Gastrocnemius medialis (tissue), 4 donors: ENCODE results near the gene DISC1. TPM values are rescaled to one million over a fixed set of nuclear protein-coding genes. Genes with fewer than 3 reads are reported as not detected.

ENCODE experiments used
- ATAC-seq, 2 donors: fragments of 150-250 bp; one replicate each; pipeline ENCODE4 v1.9.1; 2016
- DNase-seq, 2 donors: peaks; one replicate each; pipeline ENCODE4 v3.0.0-alpha.2; 2019
- H3K27ac ChIP-seq, 4 donors: fragments of 200-600 bp; sonication (generic); 1 replicate in 1 of 4; 2 replicates in 3 of 4; pipeline ENCODE4 v1.5.1; 2016 to 2018; ENCODE audit warnings: mild to moderate bottlenecking in 2 of 4, moderate library complexity in 1 of 4
- H3K27me3 ChIP-seq, 3 donors: fragments of 200-600 bp; sonication (generic) in 2 of 3; 1 replicate in 1 of 3; 2 replicates in 2 of 3; pipeline versions ENCODE4 v1.5.1 to v1.6.0; 2016 to 2019; ENCODE audit warnings: mild to moderate bottlenecking in 1 of 3, moderate library complexity in 1 of 3
- H3K36me3 ChIP-seq, 2 donors: fragments of 200-600 bp; sonication (generic) in 1 of 2; one replicate each; pipeline ENCODE4 v1.5.1; 2017 to 2018
- H3K4me1 ChIP-seq, 2 donors: fragments of 200-600 bp; sonication (generic) in 1 of 2; one replicate each; pipeline ENCODE4 v1.5.1; 2016 to 2017; ENCODE audit warnings: mild to moderate bottlenecking in 2 of 2
- H3K4me3 ChIP-seq, 4 donors: fragments of 200-600 bp; sonication (generic) in 3 of 4; 1 replicate in 1 of 4; 2 replicates in 3 of 4; pipeline ENCODE4 v1.5.1; 2016 to 2019; ENCODE audit warnings: mild to moderate bottlenecking in 2 of 4
- H3K9me3 ChIP-seq, 3 donors: fragments of 200-600 bp; sonication (generic) in 2 of 3; 1 replicate in 1 of 3; 2 replicates in 2 of 3; pipeline ENCODE4 v1.5.1; 2016 to 2019
- CTCF ChIP-seq, 5 experiments: fragments of 450-650 bp in 3 of 5; fragments of 200-600 bp in 2 of 5; sonication (generic) in 2 of 5; IDR thresholded peaks in 4 of 5; conservative IDR thresholded peaks in 1 of 5; 1 replicate in 4 of 5; 2 replicates in 1 of 5; pipeline ENCODE4 v1.5.1; 2016 to 2019; ENCODE audit warnings: antibody characterized with exemption in 5 of 5, mild to moderate bottlenecking in 3 of 5, moderate library complexity in 3 of 5
- POLR2A ChIP-seq, 2 donors: fragments of 450-650 bp; IDR thresholded peaks; one replicate each; pipeline ENCODE4 v1.6.1; 2017; ENCODE audit warnings: antibody characterized with exemption in 2 of 2, mild to moderate bottlenecking in 2 of 2, moderate library complexity in 2 of 2
- in situ Hi-C, 4 donors: fragments of 200-750 bp; cut with MboI; loops; one replicate each; pipeline versions ENCODE4 v1.15.0 to v1.8.0; 2017; ENCODE audit warnings: low sequenced_read_pairs in 4 of 4
- intact Hi-C: fragments of 100-400 bp; cut with DNase I; formaldehyde crosslinking; loops from one replicate; pipeline ENCODE4 v1.15.1; 2023; ENCODE audit warnings: low total_unique reads
- total RNA-seq, 4 donors: library from RNA; depleted of rRNA; stranded (reverse); fragments of >200 nt; gene quantifications; one replicate each; pipeline versions ENCODE4 v1.1.0 to v1.2.3, GENCODE V29; 2016

Gene DISC1
- total RNA-seq, 4 donors from 2014 or later, result 2.3 to 5.8 (median 2.6) TPM

DNA sequence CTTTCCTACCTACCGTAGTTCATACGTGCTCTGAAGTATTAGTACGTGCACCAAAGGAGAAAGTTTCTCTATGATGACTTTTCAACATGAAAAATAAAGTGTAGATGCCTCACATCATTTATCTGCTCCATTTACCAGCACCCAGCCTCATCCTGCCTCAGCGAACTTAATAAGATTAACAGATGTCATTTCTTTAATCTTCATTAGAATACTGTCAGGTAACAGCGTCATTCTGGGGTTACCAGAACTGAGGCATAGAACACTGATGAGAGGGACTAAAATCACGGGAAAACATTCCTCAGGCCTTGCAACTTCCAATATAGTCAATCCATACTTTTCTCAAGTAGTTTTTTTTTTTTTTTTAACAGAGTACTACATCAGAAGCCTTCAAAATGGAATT, 43.2 kb upstream of the DISC1 start:
- no peak for TF ChIP-seq CTCF (IDR thresholded peaks at IDR 0.05 in 4 of 5, conservative IDR thresholded peaks at IDR 0.05 in 1 of 5)
- TF ChIP-seq POLR2A (IDR thresholded peaks at IDR 0.05), result no peak
- no peak overlapping the region for H3K27ac ChIP-seq
- no peaks in the 10 kb centered on the region for H3K9me3 ChIP-seq
- no peak overlapping the region for H3K4me3 ChIP-seq
- in situ Hi-C loops, result no loop called here
- no peaks in the 10 kb centered on the region for H3K4me1 ChIP-seq
- DNase-seq, result no peak
- intact Hi-C loops, result loop anchor here (5.0 kb wide), 1 partner anchor 46 kb away; no protein-coding TSS in a partner anchor
- ATAC-seq, result no peak
- H3K27me3 ChIP-seq, result no peaks in the 10 kb centered on the region
- H3K36me3 ChIP-seq, result no peaks in the 10 kb centered on the region

GRCh38 chr1:231584117-231584516, 42.5 kb upstream of the DISC1 start:
- Histone ChIP-seq H3K4me1 (no peaks in the 10 kb centered on the region), H3K4me3 (no peak overlapping the region), H3K27me3 (no peaks in the 10 kb centered on the region), H3K36me3 (no peaks in the 10 kb centered on the region), H3K27ac (peak overlapping the region in 1 of 4 donors; percentile 1), H3K9me3 (no peaks in the 10 kb centered on the region)
- DNase-seq (no peak), ATAC-seq (peak; percentile 45 to 50)
- intact Hi-C loops, result loop anchor here (5.0 kb wide), 1 partner anchor 47 kb away; no protein-coding TSS in a partner anchor
- TF ChIP-seq POLR2A (IDR thresholded peaks at IDR 0.05) (no peak), CTCF (IDR thresholded peaks at IDR 0.05 in 4 of 5, conservative IDR thresholded peaks at IDR 0.05 in 1 of 5) (no peak)
- in situ Hi-C loops, result no loop called here

- intact Hi-C loops, result loop anchor here (5.0 kb wide), 1 partner anchor 48 kb away; no protein-coding TSS in a partner anchor
- Histone ChIP-seq H3K27ac (no peak overlapping the region), H3K4me1 (no peaks in the 10 kb centered on the region), H3K9me3 (no peaks in the 10 kb centered on the region), H3K36me3 (no peaks in the 10 kb centered on the region), H3K4me3 (no peak overlapping the region), H3K27me3 (no peaks in the 10 kb centered on the region)
- DNase-seq, result no peak
- in situ Hi-C loops, result loop anchor here in 2 of 4 donors (5.0 kb wide), 2 partner anchors 223 to 233 kb away; no protein-coding TSS in a partner anchor
- no peak for ATAC-seq
- TF ChIP-seq POLR2A (IDR thresholded peaks at IDR 0.05) (no peak), CTCF (IDR thresholded peaks at IDR 0.05 in 4 of 5, conservative IDR thresholded peaks at IDR 0.05 in 1 of 5) (no peak)
Measured at GRCh38 chr1:231584921-231585320, 41.7 kb upstream of the DISC1 start.

GRCh38 chr1:231590453-231591198, 36.0 kb upstream of the DISC1 start:
- DNase-seq, result peak in 1 of 2 donors; percentile 32
- peak; percentile 82 to 92 for ATAC-seq
- H3K27me3 ChIP-seq, result no peaks in the 10 kb centered on the region
- peak overlapping the region in 3 of 4 donors; percentile 20 to 42 (median 36) for H3K27ac ChIP-seq
- H3K36me3 ChIP-seq, result no peaks in the 10 kb centered on the region
- no peak for TF ChIP-seq POLR2A (IDR thresholded peaks at IDR 0.05)
- TF ChIP-seq CTCF (IDR thresholded peaks at IDR 0.05 in 4 of 5, conservative IDR thresholded peaks at IDR 0.05 in 1 of 5), result peak; percentile 61 to 76 (median 72)
- no peaks in the 10 kb centered on the region for H3K9me3 ChIP-seq
- in situ Hi-C loops (no loop called here), intact Hi-C loops (loop anchor here (1.0 to 5.0 kb wide), 4 partner anchors 168 to 348 kb away; partner anchors contain the start of genes EGLN1, EXOC8, GNPAT and SPRTN)
- peaks cover 3 to 12% of the 10 kb centered on the region in 2 donors for H3K4me1 ChIP-seq
- H3K4me3 ChIP-seq, result no peak overlapping the region
